Upper lobe of left lung (tissue), 4 donors: ENCODE results near the gene ANKUB1.

Experiments
- POLR2A ChIP-seq, 4 donors: fragments of 450-650 bp; IDR thresholded peaks; one replicate each; pipeline ENCODE4 v1.5.1; 2016 to 2017; ENCODE audit warnings: antibody characterized with exemption in 4 of 4, mild to moderate bottlenecking in 2 of 4
- POLR2AphosphoS5 ChIP-seq, 2 donors: sonication (generic); formaldehyde crosslinking; IDR thresholded peaks; one replicate each; pipeline ENCODE4 v1.5.1; 2017; ENCODE audit warnings: antibody characterized with exemption in 2 of 2
- TF ChIP-seq, protein P1 (sequence below), 6 experiments: fragments of 450-650 bp in 4 of 6; fragments of 200-600 bp in 2 of 6; sonication (generic) in 2 of 6; IDR thresholded peaks; one replicate each; pipeline ENCODE4 v1.5.1; 2016 to 2019; ENCODE audit warnings: antibody characterized with exemption in 6 of 6

GRCh38 chr3:149723781-149724180, 68.6 kb downstream of the ANKUB1 start:
- TF ChIP-seq, protein P1, sequence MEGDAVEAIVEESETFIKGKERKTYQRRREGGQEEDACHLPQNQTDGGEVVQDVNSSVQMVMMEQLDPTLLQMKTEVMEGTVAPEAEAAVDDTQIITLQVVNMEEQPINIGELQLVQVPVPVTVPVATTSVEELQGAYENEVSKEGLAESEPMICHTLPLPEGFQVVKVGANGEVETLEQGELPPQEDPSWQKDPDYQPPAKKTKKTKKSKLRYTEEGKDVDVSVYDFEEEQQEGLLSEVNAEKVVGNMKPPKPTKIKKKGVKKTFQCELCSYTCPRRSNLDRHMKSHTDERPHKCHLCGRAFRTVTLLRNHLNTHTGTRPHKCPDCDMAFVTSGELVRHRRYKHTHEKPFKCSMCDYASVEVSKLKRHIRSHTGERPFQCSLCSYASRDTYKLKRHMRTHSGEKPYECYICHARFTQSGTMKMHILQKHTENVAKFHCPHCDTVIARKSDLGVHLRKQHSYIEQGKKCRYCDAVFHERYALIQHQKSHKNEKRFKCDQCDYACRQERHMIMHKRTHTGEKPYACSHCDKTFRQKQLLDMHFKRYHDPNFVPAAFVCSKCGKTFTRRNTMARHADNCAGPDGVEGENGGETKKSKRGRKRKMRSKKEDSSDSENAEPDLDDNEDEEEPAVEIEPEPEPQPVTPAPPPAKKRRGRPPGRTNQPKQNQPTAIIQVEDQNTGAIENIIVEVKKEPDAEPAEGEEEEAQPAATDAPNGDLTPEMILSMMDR (IDR thresholded peaks at IDR 0.05), result no peak
- no peak for TF ChIP-seq POLR2A (IDR thresholded peaks at IDR 0.05)
- TF ChIP-seq POLR2AphosphoS5 (IDR thresholded peaks at IDR 0.05), result no peak
